ENCODE measurements around the gene RNLS.
A peak's percentile ranks its signal among the peaks of the same experiment; 100 is the strongest.

The RNLS gene

GRCh38 chr10:88592381-88592780, 9.3 kb upstream of the RNLS start:
- no peak overlapping the region for H3K4me3 ChIP-seq (ENCODE audit: control insufficient read depth, low read depth, low read length)
- TF ChIP-seq CTCF (conservative IDR thresholded peaks at IDR 0.05; ENCODE audit: control insufficient read depth, insufficient read depth, low read depth, low read length), result no peak
- no peak for DNase-seq (ENCODE audit: low read depth)

GRCh38 chr10:88586462-88586861, 3.3 kb upstream of the RNLS start, which contains the start of gene LIPJ:
LIPJ (plus strand) TSS chr10:88586762; CDS start chr10:88590688, 3,926 bp downstream.
- TF ChIP-seq CTCF (conservative IDR thresholded peaks at IDR 0.05; ENCODE audit: control insufficient read depth, insufficient read depth, low read depth, low read length), result no peak
- no peak within 1 kb of the TSS for H3K4me3 ChIP-seq (ENCODE audit: control insufficient read depth, low read depth, low read length)
- no peak for DNase-seq (ENCODE audit: low read depth)

- TF ChIP-seq CTCF (conservative IDR thresholded peaks at IDR 0.05; ENCODE audit: control insufficient read depth, insufficient read depth, low read depth, low read length), result no peak
- H3K4me3 ChIP-seq (ENCODE audit: control insufficient read depth, low read depth, low read length), result peak overlapping the region; percentile 67
Observed at GRCh38 chr10:88583584-88583957, 453 bp upstream of the RNLS start.

GRCh38 chr10:88582411-88582805, 710 bp downstream of the RNLS start:
- H3K4me3 ChIP-seq (ENCODE audit: control insufficient read depth, low read depth, low read length), result peak overlapping the region; percentile 67
- DNase-seq (ENCODE audit: low read depth), result no peak
- no peak for TF ChIP-seq CTCF (conservative IDR thresholded peaks at IDR 0.05; ENCODE audit: control insufficient read depth, insufficient read depth, low read depth, low read length)

More at GRCh38 chr10:88583584-88583957, 453 bp upstream of the RNLS start:
- no peak for DNase-seq (ENCODE audit: low read depth)

DNA sequence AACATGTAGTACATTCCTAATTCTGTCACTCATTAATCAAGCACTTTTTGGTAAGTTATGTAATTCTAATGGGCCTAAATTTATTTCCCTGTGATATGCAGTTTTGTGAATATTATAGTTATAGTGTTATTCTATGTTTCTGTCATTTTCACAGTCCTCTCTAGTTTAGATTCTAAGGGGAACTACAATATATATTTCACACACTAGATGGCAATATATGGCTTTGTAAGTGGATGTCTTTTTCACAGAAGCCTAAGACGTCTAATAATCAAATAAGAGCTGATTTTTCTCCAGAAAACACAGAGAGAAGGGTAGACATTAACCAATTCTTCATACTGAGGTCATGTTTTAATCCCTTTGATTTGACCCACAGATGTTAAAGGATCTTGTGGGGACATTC, 18.0 kb downstream of the RNLS start:
- peak; percentile 51 for TF ChIP-seq CTCF (conservative IDR thresholded peaks at IDR 0.05; ENCODE audit: control insufficient read depth, insufficient read depth, low read depth, low read length)
- DNase-seq (ENCODE audit: low read depth), result peak; percentile 63
- no peak overlapping the region for H3K4me3 ChIP-seq (ENCODE audit: control insufficient read depth, low read depth, low read length)

DNA sequence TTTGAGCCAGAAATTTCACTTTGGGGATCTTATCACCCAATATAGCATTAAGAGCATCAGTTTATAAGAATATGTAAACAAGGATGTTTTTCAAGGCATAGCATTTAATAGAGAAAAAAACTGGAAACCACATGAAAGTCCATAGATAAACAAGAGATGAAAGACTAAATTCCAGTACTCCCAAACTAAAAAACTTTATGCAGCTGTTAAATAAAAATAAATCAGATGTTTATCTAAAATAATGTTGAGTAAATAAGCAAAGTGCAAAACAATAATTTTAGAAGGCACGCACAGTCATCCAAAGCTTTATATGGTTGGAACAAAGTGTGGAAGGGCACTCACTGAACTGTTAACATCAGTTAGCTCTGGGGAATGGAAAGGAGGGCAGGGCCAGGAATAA, 21.0 kb downstream of the RNLS start:
- no peak for TF ChIP-seq CTCF (conservative IDR thresholded peaks at IDR 0.05; ENCODE audit: control insufficient read depth, insufficient read depth, low read depth, low read length)
- H3K4me3 ChIP-seq (ENCODE audit: control insufficient read depth, low read depth, low read length), result no peak overlapping the region
- DNase-seq (ENCODE audit: low read depth), result no peak

- peak; percentile 92 for DNase-seq (ENCODE audit: low read depth)
- TF ChIP-seq CTCF (conservative IDR thresholded peaks at IDR 0.05; ENCODE audit: control insufficient read depth, insufficient read depth, low read depth, low read length), result no peak
- no peak overlapping the region for H3K4me3 ChIP-seq (ENCODE audit: control insufficient read depth, low read depth, low read length)
Observed at GRCh38 chr10:88557658-88558057, 25.5 kb downstream of the RNLS start.
